ENCODE results near the gene CYP4F22. TPM values are rescaled to one million over a fixed set of nuclear protein-coding genes. Genes with fewer than 3 reads are reported as not detected.

CYP4F22 gene
- total RNA-seq, 4 donors from 2014 or later, result not detected

DNA sequence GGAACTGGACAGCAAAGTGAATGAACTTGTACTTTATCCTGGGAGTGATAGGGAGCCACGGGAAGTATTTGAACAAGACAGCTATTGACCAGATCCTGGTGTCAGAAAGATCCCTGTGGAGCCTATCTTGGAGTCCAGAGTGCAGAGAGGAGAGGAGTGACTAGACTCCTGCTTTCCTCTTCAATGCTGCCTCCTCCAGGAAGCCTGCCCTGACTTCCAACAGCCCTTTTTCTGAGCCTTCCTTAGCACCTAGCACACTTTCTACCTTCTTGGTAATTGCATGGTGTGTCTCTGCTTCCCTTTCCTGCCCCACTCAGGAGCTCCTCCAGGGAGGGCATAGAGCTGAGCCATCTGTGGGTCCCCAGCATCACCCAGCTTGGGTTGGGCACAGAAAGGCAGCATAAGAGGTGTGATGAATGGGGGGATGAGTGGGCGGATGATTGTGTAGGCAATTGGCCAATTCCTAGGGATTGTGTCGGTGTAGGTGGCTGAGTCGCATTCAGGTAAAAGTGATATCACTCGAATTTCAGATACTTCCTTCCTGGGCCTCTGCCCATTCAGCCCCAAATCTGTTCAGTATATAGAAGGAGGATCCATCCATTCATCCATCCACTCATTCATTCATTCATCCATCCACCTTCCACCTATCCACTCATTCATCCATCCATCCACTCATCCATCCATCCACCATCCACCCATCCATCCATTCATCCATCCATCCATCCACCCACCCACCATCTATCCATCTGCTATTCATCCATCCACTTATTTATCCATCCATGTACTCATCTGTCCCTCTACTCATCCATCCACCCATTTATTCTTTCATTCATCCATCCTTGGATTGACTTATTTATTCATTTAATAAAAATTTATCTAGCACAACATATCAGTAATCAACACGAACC is 26.9 kb downstream of the CYP4F22 start:
- TF ChIP-seq POLR2A (IDR thresholded peaks at IDR 0.05), result no peak
- TF ChIP-seq, protein P1, sequence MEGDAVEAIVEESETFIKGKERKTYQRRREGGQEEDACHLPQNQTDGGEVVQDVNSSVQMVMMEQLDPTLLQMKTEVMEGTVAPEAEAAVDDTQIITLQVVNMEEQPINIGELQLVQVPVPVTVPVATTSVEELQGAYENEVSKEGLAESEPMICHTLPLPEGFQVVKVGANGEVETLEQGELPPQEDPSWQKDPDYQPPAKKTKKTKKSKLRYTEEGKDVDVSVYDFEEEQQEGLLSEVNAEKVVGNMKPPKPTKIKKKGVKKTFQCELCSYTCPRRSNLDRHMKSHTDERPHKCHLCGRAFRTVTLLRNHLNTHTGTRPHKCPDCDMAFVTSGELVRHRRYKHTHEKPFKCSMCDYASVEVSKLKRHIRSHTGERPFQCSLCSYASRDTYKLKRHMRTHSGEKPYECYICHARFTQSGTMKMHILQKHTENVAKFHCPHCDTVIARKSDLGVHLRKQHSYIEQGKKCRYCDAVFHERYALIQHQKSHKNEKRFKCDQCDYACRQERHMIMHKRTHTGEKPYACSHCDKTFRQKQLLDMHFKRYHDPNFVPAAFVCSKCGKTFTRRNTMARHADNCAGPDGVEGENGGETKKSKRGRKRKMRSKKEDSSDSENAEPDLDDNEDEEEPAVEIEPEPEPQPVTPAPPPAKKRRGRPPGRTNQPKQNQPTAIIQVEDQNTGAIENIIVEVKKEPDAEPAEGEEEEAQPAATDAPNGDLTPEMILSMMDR (IDR thresholded peaks at IDR 0.05), result no peak
- Histone ChIP-seq H3K9me3 (no peaks in the 10 kb centered on the region), H3K27ac (no peak overlapping the region), H3K27me3 (no peaks in the 10 kb centered on the region), H3K4me1 (no peaks in the 10 kb centered on the region), H3K4me3 (no peak overlapping the region), H3K36me3 (no peaks in the 10 kb centered on the region)
- intact Hi-C loops (cut with DNase I; ENCODE audit: low total_unique reads), result no loop called here
- no peak for DNase-seq

DNA sequence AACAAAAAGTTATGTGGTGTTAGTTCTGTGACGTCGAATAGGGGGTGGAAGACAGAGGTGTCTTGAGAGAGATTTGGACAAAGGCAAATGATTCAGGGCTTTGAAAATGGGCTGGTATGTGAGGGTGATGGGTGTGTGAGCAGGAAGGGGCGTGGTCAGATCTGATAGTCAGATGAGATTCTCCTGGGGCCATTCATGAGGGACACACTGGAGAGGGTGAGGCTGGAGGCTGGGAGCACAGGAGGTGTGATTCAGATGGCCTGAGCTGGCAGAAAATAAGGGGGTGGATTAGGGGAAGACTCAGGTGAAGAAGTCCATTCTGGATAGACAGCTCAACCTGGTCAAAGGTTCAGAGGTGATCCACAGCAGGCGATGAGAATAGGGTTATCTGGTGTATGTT is 28.0 kb downstream of the CYP4F22 start:
- TF ChIP-seq, protein P1 (IDR thresholded peaks at IDR 0.05), result no peak
- TF ChIP-seq POLR2A (IDR thresholded peaks at IDR 0.05), result no peak
- Histone ChIP-seq H3K27ac (no peak overlapping the region), H3K9me3 (no peaks in the 10 kb centered on the region), H3K4me1 (no peaks in the 10 kb centered on the region), H3K27me3 (no peaks in the 10 kb centered on the region), H3K4me3 (no peak overlapping the region), H3K36me3 (no peaks in the 10 kb centered on the region)
- intact Hi-C loops (cut with DNase I; ENCODE audit: low total_unique reads), result no loop called here
- DNase-seq, result no peak

DNA sequence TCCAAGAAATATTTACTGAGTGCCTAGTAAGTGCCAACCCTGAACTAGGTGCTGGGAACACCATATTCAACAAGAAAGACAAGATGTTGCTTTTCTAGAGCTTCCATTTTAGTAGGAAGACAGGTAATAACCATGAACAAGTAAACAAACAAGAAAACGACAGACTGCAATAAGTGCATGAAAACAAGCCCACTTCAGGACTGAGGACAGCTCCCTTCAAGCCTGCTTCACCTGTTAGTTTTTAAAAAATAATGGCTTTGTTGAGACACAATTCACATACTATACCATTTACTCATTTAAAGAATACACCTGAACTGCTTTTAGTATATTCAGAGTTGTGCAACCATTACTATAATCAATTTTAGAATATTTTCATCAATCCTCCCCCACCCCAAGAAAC is 30.4 kb downstream of the CYP4F22 start:
- Histone ChIP-seq H3K36me3 (no peaks in the 10 kb centered on the region), H3K9me3 (no peaks in the 10 kb centered on the region), H3K27ac (no peak overlapping the region), H3K4me3 (no peak overlapping the region), H3K27me3 (no peaks in the 10 kb centered on the region), H3K4me1 (no peaks in the 10 kb centered on the region)
- intact Hi-C loops (cut with DNase I; ENCODE audit: low total_unique reads), result no loop called here
- TF ChIP-seq POLR2A (IDR thresholded peaks at IDR 0.05), result no peak
- TF ChIP-seq, protein P1 (IDR thresholded peaks at IDR 0.05), result no peak
- no peak for DNase-seq

DNA sequence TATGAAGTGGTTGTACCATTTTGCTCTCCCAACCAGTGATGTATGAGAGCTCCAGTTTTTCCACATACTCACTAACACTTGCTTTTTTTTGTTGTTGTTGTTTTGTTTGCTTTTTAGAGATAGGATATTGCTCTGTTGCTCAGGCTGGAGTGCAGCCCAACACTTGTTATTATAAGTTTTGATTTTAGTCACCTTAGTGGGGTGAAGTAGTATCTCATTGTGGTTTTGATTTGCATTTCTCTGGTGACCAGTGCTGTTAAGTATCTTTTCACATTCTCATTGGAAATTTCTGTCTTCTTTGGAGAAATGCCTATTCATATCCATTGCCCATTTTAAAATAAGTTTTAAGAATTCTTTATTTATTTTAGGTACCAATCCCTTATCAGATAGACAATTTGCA is 31.3 kb downstream of the CYP4F22 start:
- Histone ChIP-seq H3K4me3 (no peak overlapping the region), H3K36me3 (no peaks in the 10 kb centered on the region), H3K4me1 (no peaks in the 10 kb centered on the region), H3K27me3 (no peaks in the 10 kb centered on the region), H3K9me3 (no peaks in the 10 kb centered on the region), H3K27ac (no peak overlapping the region)
- DNase-seq, result no peak
- no peak for TF ChIP-seq POLR2A (IDR thresholded peaks at IDR 0.05)
- TF ChIP-seq, protein P1 (IDR thresholded peaks at IDR 0.05), result no peak
- intact Hi-C loops (cut with DNase I; ENCODE audit: low total_unique reads), result no loop called here

DNA sequence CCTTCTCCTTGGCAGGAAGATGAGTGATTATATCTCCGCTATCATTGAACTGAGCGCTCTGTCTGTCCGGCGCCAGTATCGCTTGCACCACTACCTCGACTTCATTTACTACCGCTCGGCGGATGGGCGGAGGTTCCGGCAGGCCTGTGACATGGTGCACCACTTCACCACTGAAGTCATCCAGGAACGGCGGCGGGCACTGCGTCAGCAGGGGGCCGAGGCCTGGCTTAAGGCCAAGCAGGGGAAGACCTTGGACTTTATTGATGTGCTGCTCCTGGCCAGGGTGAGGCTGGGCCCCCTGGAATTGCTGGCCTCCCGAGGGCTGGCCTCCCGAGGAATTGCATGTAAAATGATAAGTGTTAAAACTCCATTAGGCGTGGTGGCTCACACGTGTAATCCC is 32.1 kb downstream of the CYP4F22 start:
- no peaks in the 10 kb centered on the region for H3K27me3 ChIP-seq
- DNase-seq, result no peak
- intact Hi-C loops (cut with DNase I; ENCODE audit: low total_unique reads), result no loop called here
- no peak overlapping the region for H3K4me3 ChIP-seq
- no peaks in the 10 kb centered on the region for H3K36me3 ChIP-seq
- no peaks in the 10 kb centered on the region for H3K4me1 ChIP-seq
- H3K27ac ChIP-seq, result no peak overlapping the region
- TF ChIP-seq, protein P1 (IDR thresholded peaks at IDR 0.05), result no peak
- no peak for TF ChIP-seq POLR2A (IDR thresholded peaks at IDR 0.05)
- H3K9me3 ChIP-seq, result no peaks in the 10 kb centered on the region
